Hepatocyte (in vitro differentiated cells): ENCODE data around the gene MOB2. TPM values are rescaled to one million over a fixed set of nuclear protein-coding genes. Genes with fewer than 3 reads are reported as not detected.

ENCODE experiments used
- DNase-seq: peaks from one replicate; pipeline ENCODE4 v3.0.0-alpha.2; 2016; ENCODE audit warnings: low spot score
- H2AFZ ChIP-seq: fragments of 200-600 bp; sonication (generic); 2 replicates; pipeline ENCODE4 v1.6.0; 2016; ENCODE audit warnings: antibody characterized with exemption, mild to moderate bottlenecking
- H3K27ac ChIP-seq: fragments of 200-600 bp; sonication (generic); 2 replicates; pipeline ENCODE4 v1.5.1; 2016; ENCODE audit warnings: mild to moderate bottlenecking
- H3K27me3 ChIP-seq: fragments of 200-600 bp; sonication (generic); 2 replicates; pipeline ENCODE4 v1.6.1; 2016
- H3K36me3 ChIP-seq: fragments of 200-600 bp; sonication (generic); replicated peaks from 2 replicates; pipeline ENCODE4 v1.5.1; 2016; ENCODE audit warnings: low read depth; ENCODE audit not compliant: insufficient read depth
- H3K4me1 ChIP-seq: fragments of 200-600 bp; sonication (generic); 2 replicates; pipeline ENCODE4 v1.5.1; 2016; ENCODE audit warnings: mild to moderate bottlenecking, moderate library complexity; ENCODE audit not compliant: insufficient read depth
- H3K4me2 ChIP-seq: fragments of 200-600 bp; sonication (generic); 2 replicates; pipeline ENCODE4 v1.6.0; 2016
- H3K4me3 ChIP-seq: fragments of 200-600 bp; sonication (generic); 2 replicates; pipeline ENCODE4 v1.5.1; 2016; ENCODE audit warnings: mild to moderate bottlenecking
- H3K79me2 ChIP-seq: fragments of 200-600 bp; sonication (generic); 2 replicates; pipeline ENCODE4 v1.6.0; 2017; ENCODE audit warnings: mild to moderate bottlenecking
- H3K9me2 ChIP-seq: fragments of 200-600 bp; sonication (generic); replicated peaks from 2 replicates; pipeline ENCODE4 v1.6.0; 2017; ENCODE audit warnings: mild to moderate bottlenecking; ENCODE audit not compliant: insufficient read depth
- H3K9me3 ChIP-seq: fragments of 200-600 bp; sonication (generic); 2 replicates; pipeline ENCODE4 v1.5.1; 2016; ENCODE audit warnings: low read depth, mild to moderate bottlenecking
- H4K20me1 ChIP-seq: fragments of 200-600 bp; sonication (generic); 2 replicates; pipeline ENCODE4 v1.6.0; 2016; ENCODE audit warnings: mild to moderate bottlenecking; ENCODE audit not compliant: insufficient read depth, poor library complexity, severe bottlenecking
- EZH2 ChIP-seq: fragments of 200-600 bp; sonication (generic); IDR thresholded peaks from 2 replicates; pipeline ENCODE4 v1.6.1; 2016; ENCODE audit warnings: antibody characterized with exemption, mild to moderate bottlenecking, borderline replicate concordance
- EZH2phosphoT487 ChIP-seq: fragments of 200-600 bp; sonication (generic); IDR thresholded peaks from one replicate; pipeline ENCODE4 v1.6.1; 2018; ENCODE audit warnings: antibody characterized with exemption, mild to moderate bottlenecking, low read depth, moderate library complexity; ENCODE audit not compliant: unreplicated experiment, severe bottlenecking
- WGBS: methylation state at CpG from one replicate; pipeline ENCODE4 v1.1.6; 2016; ENCODE audit warnings: low lambda C conversion rate; ENCODE audit errors: missing lambda C conversion rate; 5-methylcytosine and 5-hydroxymethylcytosine counted together
- polyA plus RNA-seq: library from polyadenylated mRNA; unstranded; fragments of >200 nt; fragmentation: Nextera tagmentation; extraction: Ambion mirVana; gene quantifications from 2 replicates; pipeline ENCODE4 v1.2.1, GENCODE V29; 2016
- total RNA-seq: library from RNA; depleted of rRNA; stranded (reverse); fragments of >200 nt; gene quantifications from 2 replicates; pipeline ENCODE4 v1.2.3, GENCODE V29; 2014
- TF ChIP-seq, protein P1 (sequence below): fragments of 200-600 bp; sonication (generic); IDR thresholded peaks from 2 replicates; pipeline ENCODE4 v1.5.1; 2016; ENCODE audit warnings: antibody characterized with exemption, mild to moderate bottlenecking; ENCODE audit not compliant: poor library complexity

The MOB2 gene
- total and polyA plus RNA-seq, 2 experiments from 2014 or later: 12.5 to 48.2 TPM

DNA sequence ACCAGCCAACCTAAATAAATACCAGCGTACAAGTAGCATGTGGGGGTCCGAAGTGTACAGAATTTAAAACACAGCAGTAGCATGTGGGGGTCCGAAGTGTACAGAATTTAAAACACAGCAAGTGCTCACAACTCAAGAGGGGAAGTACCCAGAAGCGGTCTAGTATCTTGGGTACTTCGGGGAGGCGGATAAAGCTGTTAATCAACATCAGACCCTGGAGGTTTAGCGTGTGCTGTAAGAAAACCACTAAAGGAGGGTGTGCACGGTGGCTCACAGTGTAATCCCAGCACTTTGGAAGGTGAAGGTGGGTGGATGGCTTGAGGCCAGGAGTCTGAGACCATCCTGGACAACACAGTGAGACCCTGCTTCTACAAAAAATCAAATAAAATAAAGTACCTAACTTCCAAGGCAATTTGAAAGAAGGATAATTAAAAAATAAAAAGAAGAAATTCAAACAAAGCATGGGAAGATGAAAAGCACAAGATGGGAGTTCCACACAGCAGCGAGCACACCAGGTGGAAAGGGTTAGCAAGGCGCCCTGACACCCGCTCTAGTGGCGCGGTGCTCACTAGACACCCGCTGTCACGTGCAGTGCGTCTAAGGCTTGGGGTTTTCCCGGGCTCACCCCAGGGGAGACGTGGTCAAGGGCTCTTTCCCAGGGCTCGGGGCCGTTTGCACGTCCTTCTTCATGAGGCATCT lies 35.0 kb upstream of the MOB2 start:
- H3K27me3 ChIP-seq: no peaks in the 10 kb centered on the region
- peaks cover 70% of the 10 kb centered on the region for H3K79me2 ChIP-seq
- H2AFZ ChIP-seq: no peak overlapping the region
- no peak overlapping the region for H3K4me2 ChIP-seq
- H3K27ac ChIP-seq: no peak overlapping the region
- H3K4me3 ChIP-seq: no peak overlapping the region
- H3K4me1 ChIP-seq: no peaks in the 10 kb centered on the region
- WGBS: 89% methylated on average over 21 of the region's 21 CpGs
- TF ChIP-seq EZH2: no peak
- no peaks in the 10 kb centered on the region for H3K36me3 ChIP-seq
- no peak for DNase-seq
- peaks cover 86% of the 10 kb centered on the region for H4K20me1 ChIP-seq
- no peaks in the 10 kb centered on the region for H3K9me2 ChIP-seq
- H3K9me3 ChIP-seq: no peaks in the 10 kb centered on the region

DNA sequence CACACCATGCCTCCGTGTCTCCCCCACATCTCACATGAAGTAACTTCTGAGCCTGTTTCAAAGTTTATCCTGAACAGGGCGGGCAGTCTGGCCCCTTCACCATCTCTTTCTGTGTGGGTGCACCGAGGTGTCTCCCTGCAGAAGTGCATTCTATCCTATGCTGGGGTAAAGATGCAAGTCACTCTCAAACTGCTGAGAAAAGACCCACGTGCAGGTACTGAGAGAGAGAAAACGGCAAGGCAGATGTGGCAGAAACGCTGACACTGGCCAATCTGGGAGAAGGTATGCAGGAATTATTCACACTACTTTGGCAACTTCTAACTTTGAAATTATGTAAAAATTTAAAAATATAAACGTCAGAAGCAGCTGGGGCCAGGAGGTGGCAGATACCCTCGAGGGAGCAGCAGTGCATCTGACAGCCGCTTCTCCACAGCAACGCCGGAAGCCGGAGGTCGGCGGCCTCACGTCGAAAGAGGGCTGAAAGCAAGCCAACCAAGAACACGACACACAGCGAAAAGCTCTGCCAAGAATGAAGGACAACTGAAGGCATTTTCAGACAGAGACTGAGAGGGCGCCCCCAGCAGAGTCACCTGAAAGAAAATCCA lies 34.2 kb upstream of the MOB2 start:
- Histone ChIP-seq H4K20me1 (peaks cover 87% of the 10 kb centered on the region), H3K4me2 (no peak overlapping the region), H3K36me3 (no peaks in the 10 kb centered on the region), H3K9me3 (no peaks in the 10 kb centered on the region), H3K27ac (no peak overlapping the region), H3K27me3 (no peaks in the 10 kb centered on the region), H3K4me3 (no peak overlapping the region), H2AFZ (no peak overlapping the region), H3K9me2 (no peaks in the 10 kb centered on the region), H3K4me1 (no peaks in the 10 kb centered on the region), H3K79me2 (peaks cover 63% of the 10 kb centered on the region)
- TF ChIP-seq, protein P1, sequence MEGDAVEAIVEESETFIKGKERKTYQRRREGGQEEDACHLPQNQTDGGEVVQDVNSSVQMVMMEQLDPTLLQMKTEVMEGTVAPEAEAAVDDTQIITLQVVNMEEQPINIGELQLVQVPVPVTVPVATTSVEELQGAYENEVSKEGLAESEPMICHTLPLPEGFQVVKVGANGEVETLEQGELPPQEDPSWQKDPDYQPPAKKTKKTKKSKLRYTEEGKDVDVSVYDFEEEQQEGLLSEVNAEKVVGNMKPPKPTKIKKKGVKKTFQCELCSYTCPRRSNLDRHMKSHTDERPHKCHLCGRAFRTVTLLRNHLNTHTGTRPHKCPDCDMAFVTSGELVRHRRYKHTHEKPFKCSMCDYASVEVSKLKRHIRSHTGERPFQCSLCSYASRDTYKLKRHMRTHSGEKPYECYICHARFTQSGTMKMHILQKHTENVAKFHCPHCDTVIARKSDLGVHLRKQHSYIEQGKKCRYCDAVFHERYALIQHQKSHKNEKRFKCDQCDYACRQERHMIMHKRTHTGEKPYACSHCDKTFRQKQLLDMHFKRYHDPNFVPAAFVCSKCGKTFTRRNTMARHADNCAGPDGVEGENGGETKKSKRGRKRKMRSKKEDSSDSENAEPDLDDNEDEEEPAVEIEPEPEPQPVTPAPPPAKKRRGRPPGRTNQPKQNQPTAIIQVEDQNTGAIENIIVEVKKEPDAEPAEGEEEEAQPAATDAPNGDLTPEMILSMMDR: no peak
- no peak for TF ChIP-seq EZH2phosphoT487
- no peak for TF ChIP-seq EZH2
- no peak for DNase-seq
- 82% methylated on average over 19 of the region's 19 CpGs for WGBS

DNA sequence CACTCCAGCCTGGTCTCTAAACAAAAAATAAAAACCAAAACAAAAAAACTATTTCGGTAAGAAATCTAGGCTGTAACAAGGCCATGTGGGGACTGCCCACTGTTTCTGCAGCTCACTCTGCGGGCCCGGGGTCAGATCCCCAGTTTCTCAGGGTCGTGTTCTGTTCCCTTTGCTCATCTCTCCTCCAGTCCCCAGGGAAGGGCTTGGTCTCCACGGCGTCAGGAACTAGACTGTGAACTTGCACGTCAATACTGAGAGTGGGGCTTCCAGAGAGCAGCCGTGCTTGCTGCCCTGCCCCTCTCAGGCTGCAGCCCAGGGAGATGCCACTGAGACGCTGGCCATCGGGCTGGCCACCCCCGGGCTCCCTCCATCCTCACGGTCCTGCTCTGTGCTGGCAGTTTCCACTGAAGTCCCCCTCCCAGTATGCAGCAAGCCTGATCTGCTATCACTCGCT lies 33.7 kb upstream of the MOB2 start:
- Histone ChIP-seq H4K20me1 (peaks cover 85% of the 10 kb centered on the region), H2AFZ (no peak overlapping the region), H3K9me3 (no peaks in the 10 kb centered on the region), H3K4me2 (no peak overlapping the region), H3K36me3 (no peaks in the 10 kb centered on the region), H3K27me3 (no peaks in the 10 kb centered on the region), H3K9me2 (no peaks in the 10 kb centered on the region), H3K4me3 (no peak overlapping the region), H3K79me2 (peaks cover 65% of the 10 kb centered on the region), H3K27ac (no peak overlapping the region), H3K4me1 (peaks cover 2% of the 10 kb centered on the region)
- 84% methylated on average over 13 of the region's 13 CpGs for WGBS
- TF ChIP-seq EZH2phosphoT487 (no peak), EZH2 (no peak)
- TF ChIP-seq, protein P1: no peak
- no peak for DNase-seq
